Measurements from ENCODE around the gene PRKCA. TPM values are rescaled to one million over a fixed set of nuclear protein-coding genes. Genes with fewer than 3 reads are reported as not detected.

Gene PRKCA
- total RNA-seq, 1 experiment from 2014 or later, result 22.6 TPM

- Histone ChIP-seq H3K4me1 (ENCODE audit: insufficient read depth, low read length) (no peaks in the 10 kb centered on the region), H3K9ac (ENCODE audit: low read length) (no peak overlapping the region), H3K79me2 (ENCODE audit: low read length) (peaks cover 26% of the 10 kb centered on the region), H3K4me2 (ENCODE audit: low read length) (no peak overlapping the region), H3K36me3 (ENCODE audit: low read depth, low read length) (no peaks in the 10 kb centered on the region), H3K9me2 (replicated peaks; ENCODE audit: low read length) (no peaks in the 10 kb centered on the region), H3K27ac (ENCODE audit: low read length) (no peak overlapping the region), H3F3A (ENCODE audit: low read length, unreplicated experiment) (no peaks in the 10 kb centered on the region), H3K9me3 (ENCODE audit: low read length) (no peaks in the 10 kb centered on the region), H3K27me3 (ENCODE audit: low read length) (no peaks in the 10 kb centered on the region), H2AFZ (ENCODE audit: low read length) (no peak overlapping the region), H4K20me1 (ENCODE audit: low read length) (no peaks in the 10 kb centered on the region), H3K4me3 (ENCODE audit: low read length) (no peak overlapping the region)
- intact Hi-C loops (cut with micrococcal nuclease), result no loop called here
- no peak for TF ChIP-seq EZH2 (IDR thresholded peaks at IDR 0.05; ENCODE audit: low read length, unreplicated experiment)
- no peak for TF ChIP-seq CTCF (conservative IDR thresholded peaks at IDR 0.05; ENCODE audit: low read depth, low read length)
- TF ChIP-seq EZH2phosphoT487 (IDR thresholded peaks at IDR 0.05; ENCODE audit: borderline replicate concordance, low read length), result no peak
- CTCF ChIA-PET, result no interaction called here
- POLR2A ChIA-PET (ENCODE audit: unreplicated experiment), result no interaction called here
- BruUV-seq (replicated peaks), result no TSS peak
- ATAC-seq (no peak), DNase-seq (no peak)
Observed at GRCh38 chr17:66415366-66416206, 113.2 kb downstream of the PRKCA start.

DNA sequence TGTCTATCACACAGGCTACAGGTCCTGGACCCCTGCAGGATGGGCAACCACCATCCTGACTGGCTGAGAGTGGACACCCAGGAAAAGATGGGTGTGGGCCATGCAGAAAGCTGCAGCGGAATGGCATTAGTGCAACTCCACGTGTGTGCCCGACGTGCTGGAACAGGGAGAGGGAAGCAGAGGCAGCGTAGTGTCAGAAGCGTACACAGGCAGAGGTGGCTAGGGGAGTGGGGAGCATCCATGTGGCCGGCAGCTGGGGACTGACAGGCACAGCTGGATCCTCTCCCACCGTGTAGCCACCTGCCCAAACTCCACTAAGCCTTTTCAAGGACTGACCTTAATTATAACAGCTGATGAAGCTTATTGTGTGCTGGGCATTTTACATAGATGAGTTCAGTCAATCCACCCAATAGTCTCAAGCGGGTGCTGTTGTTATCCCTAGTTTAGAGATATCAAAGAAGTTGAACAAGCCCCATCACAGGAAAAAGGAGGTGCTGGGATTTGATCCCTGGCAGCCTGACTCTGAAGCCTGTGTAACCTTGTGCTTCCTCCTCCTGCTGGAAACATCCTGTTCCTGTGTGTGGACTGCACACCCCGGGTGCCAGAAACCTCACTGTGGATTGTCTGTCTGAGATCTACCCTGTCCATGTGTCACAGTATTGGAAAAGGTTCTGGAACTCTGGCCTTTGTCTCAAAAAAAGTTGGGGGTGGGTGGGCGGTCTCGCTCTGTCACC is 114.0 kb downstream of the PRKCA start:
- POLR2A ChIA-PET (ENCODE audit: unreplicated experiment), result no interaction called here
- Histone ChIP-seq H3K4me2 (ENCODE audit: low read length) (no peak overlapping the region), H2AFZ (ENCODE audit: low read length) (no peak overlapping the region), H3K9me3 (ENCODE audit: low read length) (no peaks in the 10 kb centered on the region), H4K20me1 (ENCODE audit: low read length) (no peaks in the 10 kb centered on the region), H3K79me2 (ENCODE audit: low read length) (peaks cover 20% of the 10 kb centered on the region), H3K9me2 (replicated peaks; ENCODE audit: low read length) (no peaks in the 10 kb centered on the region), H3F3A (ENCODE audit: low read length, unreplicated experiment) (no peaks in the 10 kb centered on the region), H3K27me3 (ENCODE audit: low read length) (no peaks in the 10 kb centered on the region), H3K4me1 (ENCODE audit: insufficient read depth, low read length) (no peaks in the 10 kb centered on the region), H3K9ac (ENCODE audit: low read length) (no peak overlapping the region), H3K4me3 (ENCODE audit: low read length) (no peak overlapping the region), H3K36me3 (ENCODE audit: low read depth, low read length) (no peaks in the 10 kb centered on the region), H3K27ac (ENCODE audit: low read length) (no peak overlapping the region)
- no peak for DNase-seq
- TF ChIP-seq EZH2 (IDR thresholded peaks at IDR 0.05; ENCODE audit: low read length, unreplicated experiment), result no peak
- no peak for TF ChIP-seq EZH2phosphoT487 (IDR thresholded peaks at IDR 0.05; ENCODE audit: borderline replicate concordance, low read length)
- no peak for TF ChIP-seq CTCF (conservative IDR thresholded peaks at IDR 0.05; ENCODE audit: low read depth, low read length)
- CTCF ChIA-PET, result no interaction called here
- intact Hi-C loops (cut with micrococcal nuclease), result no loop called here
- no peak for ATAC-seq
- no TSS peak for BruUV-seq (replicated peaks)
